Mesenchymal stem cell (in vitro differentiated cells and primary cell): Measurements from ENCODE around the gene STMN3.

ENCODE experiments used
- DNase-seq: peaks from one replicate; pipeline ENCODE4 v3.0.0-alpha.2; 2013
- H2AFZ ChIP-seq: one replicate; pipeline ENCODE4 v1.6.1; 2013; ENCODE audit warnings: low read depth, mild to moderate bottlenecking, control low read depth, inconsistent platforms, low read length, moderate library complexity
- H2AK5ac ChIP-seq: 2 replicates; pipeline ENCODE4 v1.6.1; 2013; ENCODE audit warnings: low read length, moderate library complexity, mild to moderate bottlenecking, inconsistent platforms; ENCODE audit not compliant: severe bottlenecking
- H2BK120ac ChIP-seq: one replicate; pipeline ENCODE4 v1.6.1; 2013; ENCODE audit warnings: low read depth, mild to moderate bottlenecking, inconsistent platforms, low read length, moderate library complexity
- H2BK12ac ChIP-seq, 2 experiments: one replicate each; pipeline ENCODE4 v1.6.1; 2013; ENCODE audit warnings: inconsistent platforms in 2 of 2, low read length in 2 of 2, mild to moderate bottlenecking in 2 of 2, moderate library complexity in 2 of 2, control low read depth in 1 of 2
- H2BK15ac ChIP-seq: one replicate; pipeline ENCODE4 v1.6.1; 2013; ENCODE audit warnings: mild to moderate bottlenecking, low read depth, inconsistent platforms; ENCODE audit not compliant: poor library complexity, severe bottlenecking
- H2BK5ac ChIP-seq: 2 replicates; pipeline ENCODE4 v1.6.1; 2013; ENCODE audit warnings: low read depth, mild to moderate bottlenecking, low read length, control low read depth, inconsistent platforms; ENCODE audit not compliant: poor library complexity, severe bottlenecking
- H3K14ac ChIP-seq, 2 experiments: one replicate each; pipeline ENCODE4 v1.6.1; 2013; ENCODE audit warnings: inconsistent platforms in 2 of 2, low read length in 2 of 2, control low read depth in 1 of 2, mild to moderate bottlenecking in 1 of 2, moderate library complexity in 1 of 2
- H3K18ac ChIP-seq, 2 experiments: one replicate each; pipeline ENCODE4 v1.6.1; 2013; ENCODE audit warnings: inconsistent platforms in 2 of 2, low read length in 2 of 2, control low read depth in 1 of 2, low read depth in 1 of 2, mild to moderate bottlenecking in 1 of 2
- H3K23ac ChIP-seq, 2 experiments: one replicate each; pipeline ENCODE4 v1.6.1; 2013; ENCODE audit warnings: inconsistent platforms in 2 of 2, low read length in 2 of 2, mild to moderate bottlenecking in 2 of 2, moderate library complexity in 2 of 2, control low read depth in 1 of 2
- H3K27ac ChIP-seq: 2 replicates; pipeline ENCODE4 v1.5.1; 2013; ENCODE audit warnings: mild to moderate bottlenecking, moderate library complexity, low read length, control low read depth, inconsistent platforms; ENCODE audit not compliant: poor library complexity, severe bottlenecking
- H3K27me3 ChIP-seq, 2 experiments: 2 replicates each; pipeline versions ENCODE4 v1.6.1 to v1.7.0; 2013; ENCODE audit warnings: low read length in 2 of 2, mild to moderate bottlenecking in 2 of 2, moderate library complexity in 2 of 2, control low read depth in 1 of 2, inconsistent platforms in 1 of 2; ENCODE audit not compliant: control insufficient read depth in 1 of 2, insufficient read depth in 1 of 2
- H3K36me3 ChIP-seq, 2 experiments: 2 replicates each; pipeline versions ENCODE4 v1.6.1 to v1.7.0; 2013; ENCODE audit warnings: low read length in 2 of 2, control low read depth in 1 of 2, inconsistent platforms in 1 of 2, low read depth in 1 of 2, mild to moderate bottlenecking in 1 of 2; ENCODE audit not compliant: insufficient read depth in 2 of 2, control insufficient read depth in 1 of 2
- H3K4ac ChIP-seq, 2 experiments: one replicate each; pipeline ENCODE4 v1.6.1; 2013; ENCODE audit warnings: inconsistent platforms in 2 of 2, low read length in 2 of 2, mild to moderate bottlenecking in 2 of 2, moderate library complexity in 2 of 2, control low read depth in 1 of 2, low read depth in 1 of 2
- H3K4me1 ChIP-seq: 2 replicates; pipeline ENCODE4 v1.6.1; 2013; ENCODE audit warnings: low read depth, low read length, control low read depth; ENCODE audit not compliant: control insufficient read depth, insufficient read depth
- H3K4me2 ChIP-seq: 2 replicates; pipeline ENCODE4 v1.6.1; 2013; ENCODE audit warnings: low read length, mild to moderate bottlenecking, inconsistent platforms; ENCODE audit not compliant: poor library complexity, severe bottlenecking
- H3K4me3 ChIP-seq, 2 experiments: 2 replicates each; pipeline versions ENCODE4 v1.5.1 to v1.7.0; 2013; ENCODE audit warnings: low read length in 2 of 2, mild to moderate bottlenecking in 2 of 2, control low read depth in 1 of 2, low read depth in 1 of 2; ENCODE audit not compliant: insufficient read depth in 1 of 2
- H3K79me1 ChIP-seq: replicated peaks from 2 replicates; pipeline ENCODE4 v1.6.1; 2013; ENCODE audit warnings: mild to moderate bottlenecking, control low read depth, low read length, inconsistent platforms; ENCODE audit not compliant: poor library complexity, severe bottlenecking
- H3K9ac ChIP-seq: 2 replicates; pipeline ENCODE4 v1.7.0; 2013; ENCODE audit warnings: mild to moderate bottlenecking, low read length, moderate library complexity
- H3K9me3 ChIP-seq: 2 replicates; pipeline ENCODE4 v1.7.0; 2013; ENCODE audit warnings: mild to moderate bottlenecking, low read length; ENCODE audit not compliant: control insufficient read depth
- H4K8ac ChIP-seq: one replicate; pipeline ENCODE4 v1.6.1; 2013; ENCODE audit warnings: inconsistent platforms, mild to moderate bottlenecking, low read length, moderate library complexity
- H4K91ac ChIP-seq: one replicate; pipeline ENCODE4 v1.6.1; 2013; ENCODE audit warnings: mild to moderate bottlenecking, low read length, inconsistent platforms
- WGBS: methylation state at CpG from one replicate; pipeline ENCODE4 v1.1.7; 2013; ENCODE audit warnings: mixed read lengths; 5-methylcytosine and 5-hydroxymethylcytosine counted together

The STMN3 gene

DNA sequence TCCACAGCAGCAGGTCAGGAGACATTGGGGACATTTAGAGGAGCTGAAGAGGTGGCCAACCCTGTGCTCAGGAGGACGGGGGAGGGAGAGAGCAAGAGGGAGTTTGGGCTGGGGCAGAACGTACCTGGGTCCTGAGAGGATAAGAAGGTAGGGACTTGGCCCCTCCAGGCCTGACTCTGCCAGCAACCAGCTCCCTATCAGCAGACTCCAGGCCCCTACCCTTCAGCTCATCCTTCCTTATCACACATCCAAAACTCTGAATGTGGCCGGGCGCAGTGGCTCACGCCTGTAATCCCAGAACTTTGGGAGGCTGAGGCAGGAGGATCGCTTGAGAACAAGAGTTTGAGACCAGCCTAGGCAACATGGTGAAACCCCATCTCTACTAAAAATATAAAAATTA, 5.0 kb downstream of the STMN3 start:
- Histone ChIP-seq H4K91ac (no peak overlapping the region), H2BK12ac (no peak overlapping the region), H3K14ac (no peak overlapping the region), H2BK15ac (no peak overlapping the region), H3K4me3 (no peak overlapping the region), H3K79me1 (peaks cover 5% of the 10 kb centered on the region), H3K23ac (no peak overlapping the region), H3K9me3 (no peaks in the 10 kb centered on the region), H2AK5ac (no peak overlapping the region), H3K36me3 (peaks cover 0 to 12% of the 10 kb centered on the region in 2 experiments), H3K4me1 (peaks cover 17% of the 10 kb centered on the region), H3K18ac (no peak overlapping the region), H2BK5ac (no peak overlapping the region), H2BK120ac (no peak overlapping the region), H3K27ac (no peak overlapping the region), H3K27me3 (peaks cover 0 to 12% of the 10 kb centered on the region in 2 experiments), H4K8ac (no peak overlapping the region), H3K4ac (no peak overlapping the region), H3K4me2 (no peak overlapping the region), H2AFZ (no peak overlapping the region), H3K9ac (no peak overlapping the region)
- no peak for DNase-seq
- 96% methylated on average over 4 of the region's 6 CpGs for WGBS

DNA sequence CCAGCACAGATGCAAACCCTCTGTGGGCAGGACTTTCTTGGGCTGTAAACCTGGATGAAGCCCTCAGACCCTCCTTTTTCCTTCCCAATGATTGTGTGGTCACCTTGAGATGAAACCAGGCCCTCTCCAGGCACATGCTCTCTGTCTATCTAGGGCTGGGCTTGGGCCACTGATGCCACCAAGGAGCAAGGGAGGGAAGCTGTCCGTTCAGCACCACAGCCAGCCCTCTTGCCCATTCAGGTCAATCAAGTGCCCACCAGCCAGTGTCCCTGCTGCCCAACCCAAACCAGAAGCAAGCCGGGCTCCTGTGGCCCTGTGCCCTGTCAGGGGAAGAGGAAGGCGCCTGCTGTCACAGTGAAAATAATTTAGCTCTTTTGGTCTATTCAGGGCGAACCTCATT, 8.0 kb downstream of the STMN3 start:
- Histone ChIP-seq H2BK15ac (no peak overlapping the region), H3K23ac (no peak overlapping the region), H3K4me3 (no peak overlapping the region), H3K14ac (no peak overlapping the region), H4K91ac (no peak overlapping the region), H2AK5ac (no peak overlapping the region), H3K36me3 (peaks cover 0 to 17% of the 10 kb centered on the region in 2 experiments), H3K4ac (no peak overlapping the region), H3K4me1 (peaks cover 19% of the 10 kb centered on the region), H2BK120ac (no peak overlapping the region), H3K9ac (no peak overlapping the region), H2AFZ (no peak overlapping the region), H3K4me2 (no peak overlapping the region), H2BK12ac (no peak overlapping the region), H3K27me3 (no peaks in the 10 kb centered on the region), H2BK5ac (no peak overlapping the region), H3K27ac (no peak overlapping the region), H3K18ac (no peak overlapping the region), H3K79me1 (peaks cover 5% of the 10 kb centered on the region), H3K9me3 (no peaks in the 10 kb centered on the region), H4K8ac (no peak overlapping the region)
- DNase-seq: no peak
- 79% methylated on average over 4 of the region's 4 CpGs for WGBS

DNA sequence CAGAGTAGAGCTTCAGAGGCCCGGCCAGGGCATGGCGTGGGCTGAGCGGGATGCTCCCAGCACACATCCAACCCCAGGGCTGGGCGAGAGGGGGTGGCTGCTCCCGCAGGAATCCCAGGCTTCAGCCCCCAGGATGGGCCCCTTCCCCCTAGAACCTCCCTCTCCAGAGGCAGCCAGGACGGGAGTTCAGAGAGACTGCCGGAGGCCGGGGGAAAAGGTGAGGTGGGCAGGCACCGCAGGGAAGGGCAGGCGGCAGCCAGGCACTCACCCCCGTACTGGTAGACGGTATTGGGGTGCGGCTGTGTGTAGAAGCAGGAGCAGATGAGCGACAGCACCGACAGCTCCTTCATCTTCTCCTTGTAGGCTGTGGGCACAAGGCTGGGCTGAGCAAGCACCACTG, 9.3 kb downstream of the STMN3 start:
- no peak for DNase-seq
- Histone ChIP-seq H2BK12ac (no peak overlapping the region), H3K4me3 (no peak overlapping the region), H3K4me1 (peaks cover 20% of the 10 kb centered on the region), H3K4ac (no peak overlapping the region), H3K36me3 (peaks cover 0 to 22% of the 10 kb centered on the region in 2 experiments), H2AFZ (no peak overlapping the region), H3K14ac (no peak overlapping the region), H3K9me3 (no peaks in the 10 kb centered on the region), H2BK120ac (no peak overlapping the region), H3K18ac (no peak overlapping the region), H3K4me2 (no peak overlapping the region), H2BK15ac (no peak overlapping the region), H4K91ac (no peak overlapping the region), H3K9ac (no peak overlapping the region), H3K27me3 (no peaks in the 10 kb centered on the region), H2AK5ac (no peak overlapping the region), H3K23ac (no peak overlapping the region), H3K27ac (no peak overlapping the region), H3K79me1 (peaks cover 5% of the 10 kb centered on the region), H4K8ac (no peak overlapping the region), H2BK5ac (no peak overlapping the region)
- WGBS: 99% methylated on average over 12 of the region's 15 CpGs

DNA sequence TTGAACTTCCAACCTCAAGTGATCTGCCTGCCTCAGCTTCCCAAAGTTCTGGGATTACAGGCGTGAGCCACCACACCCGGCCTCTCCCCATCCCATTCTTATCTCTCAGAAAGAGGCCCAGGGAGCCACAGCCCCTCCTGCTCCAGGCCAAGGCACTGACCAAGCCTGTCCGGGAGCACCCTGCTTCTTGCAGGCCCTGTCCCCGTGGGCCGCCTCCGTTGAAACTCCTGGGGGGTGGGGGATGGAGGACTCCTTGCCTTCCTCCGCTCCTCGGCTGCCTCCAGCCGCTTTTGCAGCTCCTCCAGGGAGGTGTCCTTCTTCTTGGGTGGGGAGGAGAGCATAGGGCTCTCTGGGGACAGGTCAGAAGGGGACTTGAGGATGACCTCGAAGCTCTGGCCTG, 9.7 kb downstream of the STMN3 start:
- no peak overlapping the region for H2AK5ac ChIP-seq
- no peak for DNase-seq
- no peak overlapping the region for H2BK5ac ChIP-seq
- H2AFZ ChIP-seq: no peak overlapping the region
- no peak overlapping the region for H3K14ac ChIP-seq
- H3K9ac ChIP-seq: no peak overlapping the region
- H3K9me3 ChIP-seq: no peaks in the 10 kb centered on the region
- H2BK15ac ChIP-seq: no peak overlapping the region
- no peak overlapping the region for H3K27ac ChIP-seq
- no peak overlapping the region for H2BK12ac ChIP-seq
- H3K4me3 ChIP-seq: no peak overlapping the region
- no peak overlapping the region for H3K4me2 ChIP-seq
- no peaks in the 10 kb centered on the region for H3K27me3 ChIP-seq
- H3K4me1 ChIP-seq: peaks cover 20% of the 10 kb centered on the region
- H2BK120ac ChIP-seq: no peak overlapping the region
- no peak overlapping the region for H4K91ac ChIP-seq
- WGBS: 84% methylated on average over 7 of the region's 10 CpGs
- no peak overlapping the region for H3K23ac ChIP-seq
- H3K4ac ChIP-seq: no peak overlapping the region
- H3K18ac ChIP-seq: no peak overlapping the region
- H3K79me1 ChIP-seq: peaks cover 5% of the 10 kb centered on the region
- no peak overlapping the region for H4K8ac ChIP-seq
- H3K36me3 ChIP-seq: peaks cover 0 to 22% of the 10 kb centered on the region in 2 experiments
